Esophagus squamous epithelium (tissue), 5 donors: ENCODE data around the gene ZNF644. TPM values are rescaled to one million over a fixed set of nuclear protein-coding genes. Genes with fewer than 3 reads are reported as not detected.

Experiments used
- DNase-seq: peaks from one replicate; lab custom pipeline; 2025; lab: John Stamatoyannopoulos, UW
- H3K27ac ChIP-seq, 4 donors: fragments of 200-600 bp; sonication (generic); one replicate each; pipeline ENCODE4 v1.5.1; 2016 to 2019; ENCODE audit warnings: mild to moderate bottlenecking in 1 of 4
- H3K27me3 ChIP-seq, 4 donors: fragments of 200-600 bp; sonication (generic); 1 replicate in 3 of 4; 2 replicates in 1 of 4; pipeline versions ENCODE4 v1.5.1 to v1.6.0; 2017 to 2021; ENCODE audit warnings: antibody characterized with exemption in 1 of 4
- H3K36me3 ChIP-seq, 3 donors: fragments of 200-600 bp; sonication (generic); one replicate each; pipeline ENCODE4 v1.5.1; 2016 to 2019
- H3K4me1 ChIP-seq, 3 donors: fragments of 200-600 bp; sonication (generic); one replicate each; pipeline ENCODE4 v1.5.1; 2017 to 2019
- H3K4me3 ChIP-seq, 4 donors: fragments of 200-600 bp; sonication (generic); 1 replicate in 3 of 4; 2 replicates in 1 of 4; pipeline ENCODE4 v1.5.1; 2016 to 2019; ENCODE audit warnings: mild to moderate bottlenecking in 2 of 4, moderate library complexity in 1 of 4
- H3K9me3 ChIP-seq, 3 donors: fragments of 200-600 bp; sonication (generic); one replicate each; pipeline ENCODE4 v1.5.1; 2016 to 2019
- CTCF ChIP-seq, 6 experiments: fragments of 450-650 bp in 4 of 6; fragments of 200-600 bp in 2 of 6; sonication (generic) in 2 of 6; IDR thresholded peaks; one replicate each; pipeline ENCODE4 v1.5.1; 2016 to 2019; ENCODE audit warnings: antibody characterized with exemption in 6 of 6, mild to moderate bottlenecking in 4 of 6, moderate library complexity in 4 of 6
- POLR2A ChIP-seq, 4 donors: fragments of 450-650 bp; IDR thresholded peaks; one replicate each; pipeline ENCODE4 v1.6.1; 2017; ENCODE audit warnings: antibody characterized with exemption in 4 of 4, mild to moderate bottlenecking in 4 of 4, moderate library complexity in 3 of 4
- WGBS, 2 donors: methylation state at CpG; one replicate each; pipeline ENCODE4 v1.1.5; 2018; 5-methylcytosine and 5-hydroxymethylcytosine counted together
- intact Hi-C: fragments of 100-400 bp; cut with DNase I; formaldehyde crosslinking; loops from one replicate; pipeline ENCODE4 v1.15.0; 2022
- total RNA-seq, 4 donors: library from RNA; depleted of rRNA; stranded (reverse); fragments of >200 nt; gene quantifications; one replicate each; pipeline ENCODE4 v1.1.0, GENCODE V29; 2016
- donor health status: DM: yes; HTN: yes; CAD: no.

ZNF644 gene
- total RNA-seq, 4 donors from 2014 or later, result 19.6 to 51.3 (median 31.5) TPM

- no peaks in the 10 kb centered on the region for H3K36me3 ChIP-seq
- TF ChIP-seq POLR2A (IDR thresholded peaks at IDR 0.05) (no peak), CTCF (IDR thresholded peaks at IDR 0.05) (no peak)
- H3K4me1 ChIP-seq, result peaks cover 4 to 45% (median 12%) of the 10 kb centered on the region in 3 donors
- no peak for DNase-seq
- no peaks in the 10 kb centered on the region for H3K27me3 ChIP-seq
- H3K4me3 ChIP-seq, result peak overlapping the region; percentile 68 to 94 (median 92)
- no peaks in the 10 kb centered on the region for H3K9me3 ChIP-seq
- peak overlapping the region; percentile 97 to 100 (median 100) for H3K27ac ChIP-seq
- WGBS, 2 donors, result 58 to 69% methylated on average over 6 of the region's 6 CpGs
- intact Hi-C loops, result no loop called here
Measured at GRCh38 chr1:91022518-91022929, 689 bp upstream of the ZNF644 start.

DNA sequence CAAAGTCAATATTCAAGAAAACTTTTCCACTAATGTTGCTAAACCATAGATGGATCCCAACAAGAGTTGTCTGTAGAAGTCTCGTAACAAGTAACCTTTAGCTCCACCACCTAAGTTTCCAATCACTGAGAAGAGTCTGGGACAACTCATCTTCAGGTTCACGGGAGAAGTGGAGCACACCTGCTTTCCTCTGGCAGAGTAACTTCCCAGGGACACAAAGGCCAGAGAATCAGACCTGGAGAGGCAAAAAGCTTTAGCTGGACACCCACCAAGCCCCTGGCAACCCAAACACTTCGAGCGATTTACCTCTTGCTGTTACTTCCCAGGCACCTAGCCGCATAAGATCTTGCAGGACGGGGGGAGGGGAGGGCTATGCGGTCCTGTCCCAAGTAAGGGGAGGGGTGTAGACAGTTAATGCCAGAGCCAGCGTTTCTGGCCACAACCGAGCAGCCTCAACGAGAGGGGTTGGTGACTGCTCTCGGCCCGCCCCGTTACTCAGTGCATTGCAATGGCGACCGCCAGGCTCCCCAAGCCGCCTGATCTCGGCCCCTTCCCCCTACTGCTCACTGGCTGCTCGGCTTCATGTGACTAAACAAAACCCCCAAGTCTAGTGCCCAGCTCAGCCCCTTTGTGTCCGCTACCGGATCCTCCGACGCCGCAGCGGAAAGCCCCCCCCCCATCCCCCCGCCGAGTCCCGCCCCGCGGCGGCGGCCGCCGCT lies 709 bp downstream of the ZNF644 start:
- intact Hi-C loops, result no loop called here
- peak; percentile 29 for DNase-seq
- Histone ChIP-seq H3K4me1 (peaks cover 4 to 59% (median 12%) of the 10 kb centered on the region in 3 donors), H3K9me3 (no peaks in the 10 kb centered on the region), H3K27ac (peak overlapping the region; percentile 97 to 100 (median 100)), H3K36me3 (no peaks in the 10 kb centered on the region), H3K27me3 (no peaks in the 10 kb centered on the region), H3K4me3 (peak overlapping the region; percentile 68 to 94 (median 92))
- 0% methylated on average over 12 to 13 of the region's 33 CpGs for WGBS, 2 donors
- peak in 1 of 4 donors; percentile 7 for TF ChIP-seq POLR2A (IDR thresholded peaks at IDR 0.05)
- no peak for TF ChIP-seq CTCF (IDR thresholded peaks at IDR 0.05)

DNA sequence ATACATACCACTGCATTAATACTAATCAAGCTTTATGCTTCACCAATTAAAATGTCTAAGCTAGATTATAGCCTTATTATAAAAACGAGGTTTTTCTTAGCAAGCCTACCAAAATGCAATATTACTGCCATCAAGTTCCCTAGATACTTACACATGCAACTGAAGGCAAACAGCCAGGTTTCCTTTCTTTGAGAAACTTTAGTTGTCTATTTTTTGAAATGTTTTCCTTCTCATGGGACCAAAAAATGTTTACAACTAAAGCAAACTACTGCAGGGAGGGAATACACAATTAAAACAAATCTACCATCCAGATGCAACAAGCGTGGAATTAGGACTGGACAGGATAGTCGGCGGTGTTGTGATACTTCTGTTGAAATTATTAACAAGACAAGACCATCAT lies 1.3 kb downstream of the ZNF644 start:
- DNase-seq, result no peak
- H3K27me3 ChIP-seq, result no peaks in the 10 kb centered on the region
- H3K9me3 ChIP-seq, result no peaks in the 10 kb centered on the region
- H3K36me3 ChIP-seq, result no peaks in the 10 kb centered on the region
- intact Hi-C loops, result no loop called here
- 13 to 24% methylated on average over 4 of the region's 4 CpGs for WGBS, 2 donors
- no peak for TF ChIP-seq POLR2A (IDR thresholded peaks at IDR 0.05)
- TF ChIP-seq CTCF (IDR thresholded peaks at IDR 0.05), result no peak
- H3K4me1 ChIP-seq, result peaks cover 4 to 66% (median 12%) of the 10 kb centered on the region in 3 donors
- peak overlapping the region; percentile 68 to 94 (median 92) for H3K4me3 ChIP-seq
- peak overlapping the region; percentile 97 to 100 (median 100) for H3K27ac ChIP-seq

DNA sequence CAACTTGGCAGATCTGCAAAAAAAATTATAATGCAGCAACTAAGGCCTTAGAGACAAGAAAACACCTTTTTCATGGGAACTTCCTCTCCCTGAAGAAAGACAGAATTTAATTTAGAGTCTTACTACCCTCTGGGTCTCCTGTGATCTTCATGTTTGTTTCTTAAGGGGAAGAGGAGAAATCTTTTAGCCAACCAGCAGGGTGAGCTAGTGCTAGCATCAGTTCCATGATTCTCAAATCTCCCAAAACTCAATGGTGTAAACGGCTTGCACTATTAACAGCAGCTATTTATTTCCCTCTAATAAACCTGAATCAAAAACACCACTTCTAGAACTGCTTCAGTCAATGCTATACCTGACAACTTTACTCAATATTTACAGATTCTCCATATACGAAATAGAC lies 3.8 kb downstream of the ZNF644 start:
- peaks cover 4 to 70% (median 12%) of the 10 kb centered on the region in 3 donors for H3K4me1 ChIP-seq
- intact Hi-C loops, result no loop called here
- WGBS, 2 donors, result 60 to 68% methylated on average over 2 of the region's 2 CpGs
- no peaks in the 10 kb centered on the region for H3K9me3 ChIP-seq
- no peak overlapping the region for H3K4me3 ChIP-seq
- no peak for DNase-seq
- H3K36me3 ChIP-seq, result no peaks in the 10 kb centered on the region
- no peaks in the 10 kb centered on the region for H3K27me3 ChIP-seq
- no peak overlapping the region for H3K27ac ChIP-seq
- TF ChIP-seq CTCF (IDR thresholded peaks at IDR 0.05) (peak in 2 of 6 experiments; percentile 9 to 28), POLR2A (IDR thresholded peaks at IDR 0.05) (no peak)

DNA sequence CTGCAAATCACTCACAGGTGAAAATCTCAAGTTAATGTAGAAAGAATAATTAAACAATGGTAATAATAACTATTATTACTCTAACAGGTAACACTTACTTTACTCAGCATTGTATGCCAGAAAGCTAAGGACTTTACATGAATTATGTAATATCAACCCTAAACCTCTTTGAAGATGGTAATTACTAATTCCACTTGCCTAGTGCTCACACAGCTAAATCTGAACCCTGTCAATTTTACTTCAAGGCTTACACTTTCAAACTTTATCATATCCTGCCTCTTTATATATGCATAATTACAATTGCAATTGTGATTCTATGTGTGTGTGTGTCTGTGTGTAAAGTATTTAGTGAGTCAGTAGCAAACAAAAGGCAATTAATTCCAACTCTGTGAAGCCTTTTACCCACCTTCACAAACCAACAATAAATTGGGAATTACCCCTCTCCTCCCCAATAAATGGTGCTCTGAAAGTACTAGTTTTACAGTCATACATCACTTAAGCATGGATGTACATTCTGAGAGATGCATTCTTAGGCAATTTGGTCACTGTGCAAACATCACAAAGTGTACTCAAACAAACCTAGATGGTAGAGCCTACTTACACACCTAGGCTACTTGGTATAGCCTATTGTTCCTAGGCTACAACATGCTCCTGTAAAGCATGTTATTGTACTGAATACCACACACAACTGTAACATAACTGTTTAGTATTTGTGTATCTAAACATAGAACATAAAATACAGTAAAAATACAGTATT lies 5.9 kb downstream of the ZNF644 start:
- DNase-seq, result no peak
- Histone ChIP-seq H3K36me3 (no peaks in the 10 kb centered on the region), H3K4me1 (peaks cover 2 to 76% (median 15%) of the 10 kb centered on the region in 3 donors), H3K27me3 (no peaks in the 10 kb centered on the region), H3K9me3 (no peaks in the 10 kb centered on the region), H3K4me3 (no peak overlapping the region), H3K27ac (no peak overlapping the region)
- no peak for TF ChIP-seq CTCF (IDR thresholded peaks at IDR 0.05)
- no peak for TF ChIP-seq POLR2A (IDR thresholded peaks at IDR 0.05)
- intact Hi-C loops, result no loop called here
